ENCODE data around the gene KIAA1328. TPM values are rescaled to one million over a fixed set of nuclear protein-coding genes. Genes with fewer than 3 reads are reported as not detected.
"Not testable (repeated sequence)": the region's sequence is repeated elsewhere in the genome, so short reads cannot be mapped to it uniquely, and the experiment has no call there.

KIAA1328 gene
- total and polyA plus RNA-seq, 4 donors: 9.0 to 22.3 (median 13.9) TPM

DNA sequence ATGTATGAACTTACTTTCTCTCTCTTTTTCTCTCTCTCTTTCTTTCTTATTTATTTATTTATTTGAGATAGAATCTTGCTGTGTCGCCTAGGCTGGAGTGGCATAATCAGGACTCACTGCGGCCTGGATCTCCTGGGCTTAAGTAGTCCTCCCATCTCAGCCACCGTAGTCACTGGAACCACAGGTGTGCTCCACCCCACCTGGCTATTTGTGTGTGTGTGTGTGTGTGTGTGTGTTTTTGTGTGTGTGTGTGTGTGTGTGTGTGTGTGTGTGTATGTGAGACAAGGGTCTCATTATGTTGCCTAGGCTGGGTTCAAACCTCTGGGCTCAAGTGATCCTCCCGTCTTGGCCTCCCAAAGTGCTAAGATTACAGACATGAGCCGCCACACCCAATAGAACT is 64.3 kb downstream of the KIAA1328 start:
- WGBS (ENCODE audit: insufficient coverage): 100% methylated on average over 1 of the region's 5 CpGs
- no peaks in the 10 kb centered on the region for H3K27me3 ChIP-seq (ENCODE audit: control insufficient read depth, insufficient read depth, low read length)
- no peaks in the 10 kb centered on the region for H3K9me3 ChIP-seq (ENCODE audit: control insufficient read depth, insufficient read depth, low read length)
- no peak overlapping the region for H3K27ac ChIP-seq (ENCODE audit: low read depth, low read length)
- H3K36me3 ChIP-seq (ENCODE audit: control insufficient read depth, insufficient read depth, low read length): no peaks in the 10 kb centered on the region
- DNase-seq (ENCODE audit: low read depth in 4 of 6, low spot score in 6 of 6): no peak
- H3K4me3 ChIP-seq (ENCODE audit: low read depth, low read length): no peak overlapping the region
- no peaks in the 10 kb centered on the region for H3K4me1 ChIP-seq (ENCODE audit: control insufficient read depth, insufficient read depth, low read length)

DNA sequence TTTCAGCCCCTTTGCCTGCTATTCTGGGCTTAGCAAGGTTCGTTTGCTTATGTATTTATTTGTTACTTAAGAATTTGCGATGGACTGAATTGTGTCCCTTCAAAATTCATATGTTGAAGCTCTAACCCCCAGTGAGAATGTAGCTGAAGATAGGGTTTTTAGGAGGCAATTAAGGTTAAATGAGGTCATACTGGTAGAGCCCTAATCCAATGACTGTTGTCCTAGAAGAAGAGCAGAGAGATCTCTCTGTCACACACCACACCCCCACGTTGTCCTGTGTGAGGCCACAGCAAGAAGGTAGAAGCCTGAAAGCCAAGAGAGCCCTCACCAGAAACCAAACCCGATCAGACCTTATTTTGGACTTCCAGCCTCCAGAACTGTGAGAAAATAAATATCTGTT is 66.7 kb downstream of the KIAA1328 start:
- H3K4me1 ChIP-seq (ENCODE audit: control insufficient read depth, insufficient read depth, low read length): no peaks in the 10 kb centered on the region
- 80% methylated on average over 1 of the region's 4 CpGs for WGBS (ENCODE audit: insufficient coverage)
- H3K36me3 ChIP-seq (ENCODE audit: control insufficient read depth, insufficient read depth, low read length): no peaks in the 10 kb centered on the region
- H3K9me3 ChIP-seq (ENCODE audit: control insufficient read depth, insufficient read depth, low read length): no peaks in the 10 kb centered on the region
- H3K27me3 ChIP-seq (ENCODE audit: control insufficient read depth, insufficient read depth, low read length): no peaks in the 10 kb centered on the region
- H3K4me3 ChIP-seq (ENCODE audit: low read depth, low read length): no peak overlapping the region
- no peak for DNase-seq (ENCODE audit: low read depth in 4 of 6, low spot score in 6 of 6)
- H3K27ac ChIP-seq (ENCODE audit: low read depth, low read length): no peak overlapping the region

DNA sequence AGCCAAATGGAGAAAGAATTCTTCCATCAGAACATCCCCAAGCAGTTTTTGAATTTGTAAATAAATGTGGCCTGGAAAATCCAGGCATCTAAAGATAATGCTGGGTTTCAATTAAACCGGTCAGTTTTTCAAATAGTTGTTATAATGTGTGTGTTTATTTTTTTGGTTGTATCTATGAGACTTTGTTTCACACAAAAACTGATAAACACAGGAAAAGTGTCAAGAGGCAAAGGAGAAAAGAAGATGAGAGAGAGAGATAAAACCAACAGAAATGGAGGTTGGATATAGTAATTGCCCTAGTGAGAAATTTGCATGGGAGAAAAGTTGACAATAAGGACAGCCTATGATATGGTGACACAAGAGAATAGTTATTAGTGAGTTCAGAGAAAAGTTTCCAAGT is 68.3 kb downstream of the KIAA1328 start:
- no peaks in the 10 kb centered on the region for H3K9me3 ChIP-seq (ENCODE audit: control insufficient read depth, insufficient read depth, low read length)
- no peaks in the 10 kb centered on the region for H3K27me3 ChIP-seq (ENCODE audit: control insufficient read depth, insufficient read depth, low read length)
- no peaks in the 10 kb centered on the region for H3K36me3 ChIP-seq (ENCODE audit: control insufficient read depth, insufficient read depth, low read length)
- H3K27ac ChIP-seq (ENCODE audit: low read depth, low read length): no peak overlapping the region
- no peak overlapping the region for H3K4me3 ChIP-seq (ENCODE audit: low read depth, low read length)
- WGBS (ENCODE audit: insufficient coverage): no CpG with 5 or more reads among the region's 1 CpG
- DNase-seq (ENCODE audit: low read depth in 4 of 6, low spot score in 6 of 6): no peak
- no peaks in the 10 kb centered on the region for H3K4me1 ChIP-seq (ENCODE audit: control insufficient read depth, insufficient read depth, low read length)

DNA sequence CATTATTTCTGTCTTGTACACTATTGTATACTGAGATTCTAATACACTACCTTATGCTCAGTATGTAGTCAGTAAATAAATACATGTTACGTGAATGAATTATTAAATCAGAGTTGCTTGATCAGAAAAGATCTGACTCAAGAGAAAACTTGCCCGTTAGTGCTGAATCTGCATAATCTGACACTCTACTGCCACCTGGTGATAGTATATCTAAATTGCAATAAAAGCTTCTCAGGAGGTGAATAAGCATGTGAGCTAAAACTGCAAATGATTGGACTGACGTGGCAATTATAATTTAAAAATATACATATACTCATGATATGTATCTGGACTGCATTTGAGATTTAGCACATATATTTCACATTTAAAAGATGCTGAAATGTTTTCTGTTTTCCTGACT is 70.4 kb downstream of the KIAA1328 start:
- Histone ChIP-seq H3K27me3 (ENCODE audit: control insufficient read depth, insufficient read depth, low read length) (no peaks in the 10 kb centered on the region), H3K4me1 (ENCODE audit: control insufficient read depth, insufficient read depth, low read length) (no peaks in the 10 kb centered on the region), H3K9me3 (ENCODE audit: control insufficient read depth, insufficient read depth, low read length) (no peaks in the 10 kb centered on the region), H3K36me3 (ENCODE audit: control insufficient read depth, insufficient read depth, low read length) (no peaks in the 10 kb centered on the region), H3K4me3 (ENCODE audit: low read depth, low read length) (no peak overlapping the region), H3K27ac (ENCODE audit: low read depth, low read length) (no peak overlapping the region)
- no CpG with 5 or more reads among the region's 3 CpGs for WGBS (ENCODE audit: insufficient coverage)
- DNase-seq (ENCODE audit: low read depth in 4 of 6, low spot score in 6 of 6): no peak

DNA sequence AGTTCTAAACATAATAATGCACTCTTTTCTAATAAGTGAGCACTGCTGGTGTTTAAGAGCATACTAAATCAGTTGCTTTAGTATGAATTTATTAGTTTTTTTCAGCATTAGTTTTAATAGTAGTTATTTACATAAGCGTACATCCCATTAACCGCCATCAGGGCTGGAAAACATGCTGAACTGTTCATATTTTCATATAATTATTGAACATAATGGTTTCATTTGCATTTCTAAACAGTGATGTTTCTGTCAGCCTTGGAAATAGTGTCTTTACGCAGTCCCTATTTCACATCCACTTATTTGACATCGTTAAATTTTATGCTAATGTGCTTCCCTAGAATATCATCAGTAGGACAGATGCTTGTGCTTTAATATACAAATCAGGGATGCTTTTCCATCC is 71.5 kb downstream of the KIAA1328 start:
- Histone ChIP-seq H3K27ac (ENCODE audit: low read depth, low read length) (no peak overlapping the region), H3K4me1 (ENCODE audit: control insufficient read depth, insufficient read depth, low read length) (no peaks in the 10 kb centered on the region), H3K9me3 (ENCODE audit: control insufficient read depth, insufficient read depth, low read length) (no peaks in the 10 kb centered on the region), H3K27me3 (ENCODE audit: control insufficient read depth, insufficient read depth, low read length) (no peaks in the 10 kb centered on the region), H3K4me3 (ENCODE audit: low read depth, low read length) (no peak overlapping the region), H3K36me3 (ENCODE audit: control insufficient read depth, insufficient read depth, low read length) (no peaks in the 10 kb centered on the region)
- DNase-seq (ENCODE audit: low read depth in 4 of 6, low spot score in 6 of 6): peak in 2 of 6 donors; percentile 8 to 58
- WGBS (ENCODE audit: insufficient coverage): no CpG with 5 or more reads among the region's 4 CpGs

DNA sequence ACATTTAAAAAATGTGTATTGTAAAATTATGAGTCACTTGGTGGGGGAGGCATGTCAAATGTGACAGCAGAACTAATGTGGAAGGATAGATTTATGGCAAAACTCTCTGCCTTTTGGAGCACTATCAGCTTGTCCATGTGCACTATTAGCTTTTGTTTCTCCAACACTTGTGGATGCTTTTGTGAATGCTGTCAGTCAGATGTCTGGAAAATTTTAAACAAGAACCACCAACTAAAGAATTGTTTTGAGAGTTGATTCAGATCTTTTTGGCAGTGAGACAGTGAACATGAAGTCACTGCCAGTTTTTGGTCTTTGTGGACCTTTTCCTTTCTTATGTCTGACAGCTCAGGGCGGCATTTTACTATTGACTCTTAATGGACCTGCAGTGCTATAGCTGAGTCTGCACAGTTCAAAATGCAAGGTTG is 72.4 kb downstream of the KIAA1328 start:
- DNase-seq (ENCODE audit: low read depth in 4 of 6, low spot score in 6 of 6): peak in 2 of 6 donors; percentile 6 to 62
- Histone ChIP-seq H3K36me3 (ENCODE audit: control insufficient read depth, insufficient read depth, low read length) (no peaks in the 10 kb centered on the region), H3K27ac (ENCODE audit: low read depth, low read length) (no peak overlapping the region), H3K4me1 (ENCODE audit: control insufficient read depth, insufficient read depth, low read length) (no peaks in the 10 kb centered on the region), H3K9me3 (ENCODE audit: control insufficient read depth, insufficient read depth, low read length) (no peaks in the 10 kb centered on the region), H3K4me3 (ENCODE audit: low read depth, low read length) (no peak overlapping the region), H3K27me3 (ENCODE audit: control insufficient read depth, insufficient read depth, low read length) (no peaks in the 10 kb centered on the region)
- WGBS (ENCODE audit: insufficient coverage): 44% methylated on average over 1 of the region's 1 CpG

DNA sequence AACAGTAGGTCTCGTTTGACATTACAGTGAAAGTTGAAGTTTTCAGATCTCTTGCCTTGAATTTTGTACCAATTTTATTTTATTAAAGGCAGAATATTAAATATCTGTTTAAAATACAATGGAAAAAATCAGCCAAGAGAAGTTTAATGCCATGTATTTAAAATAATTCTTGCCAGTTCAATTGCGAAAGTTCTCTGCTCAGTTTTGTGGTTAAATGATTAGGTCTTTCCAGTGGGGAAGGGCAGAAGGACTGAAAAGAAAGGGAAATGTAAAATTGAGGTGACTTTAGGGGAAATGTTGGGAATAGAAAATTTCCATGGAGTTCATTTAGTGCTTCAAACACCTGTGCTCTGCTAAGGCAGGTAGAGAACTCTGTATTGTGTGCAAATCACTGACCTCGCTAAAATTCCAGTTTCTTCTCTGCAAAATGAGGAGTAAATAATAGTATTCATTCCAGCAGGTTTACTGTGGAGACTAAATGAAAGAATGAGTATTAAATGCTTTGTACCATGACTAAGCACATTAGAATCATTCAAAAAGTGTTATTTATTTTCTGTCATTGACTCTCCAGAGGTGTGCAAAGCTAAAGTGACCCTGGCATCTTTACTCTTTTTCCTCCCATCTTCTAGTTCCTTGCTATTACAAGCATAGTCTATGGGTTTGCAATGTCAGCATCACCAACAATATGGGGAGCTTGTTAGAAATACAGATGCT is 74.4 kb downstream of the KIAA1328 start:
- 100% methylated on average over 1 of the region's 3 CpGs for WGBS (ENCODE audit: insufficient coverage)
- Histone ChIP-seq H3K36me3 (ENCODE audit: control insufficient read depth, insufficient read depth, low read length) (no peaks in the 10 kb centered on the region), H3K4me1 (ENCODE audit: control insufficient read depth, insufficient read depth, low read length) (no peaks in the 10 kb centered on the region), H3K4me3 (ENCODE audit: low read depth, low read length) (no peak overlapping the region), H3K27ac (ENCODE audit: low read depth, low read length) (no peak overlapping the region), H3K9me3 (ENCODE audit: control insufficient read depth, insufficient read depth, low read length) (no peaks in the 10 kb centered on the region), H3K27me3 (ENCODE audit: control insufficient read depth, insufficient read depth, low read length) (no peaks in the 10 kb centered on the region)
- no peak for DNase-seq (ENCODE audit: low read depth in 4 of 6, low spot score in 6 of 6)

DNA sequence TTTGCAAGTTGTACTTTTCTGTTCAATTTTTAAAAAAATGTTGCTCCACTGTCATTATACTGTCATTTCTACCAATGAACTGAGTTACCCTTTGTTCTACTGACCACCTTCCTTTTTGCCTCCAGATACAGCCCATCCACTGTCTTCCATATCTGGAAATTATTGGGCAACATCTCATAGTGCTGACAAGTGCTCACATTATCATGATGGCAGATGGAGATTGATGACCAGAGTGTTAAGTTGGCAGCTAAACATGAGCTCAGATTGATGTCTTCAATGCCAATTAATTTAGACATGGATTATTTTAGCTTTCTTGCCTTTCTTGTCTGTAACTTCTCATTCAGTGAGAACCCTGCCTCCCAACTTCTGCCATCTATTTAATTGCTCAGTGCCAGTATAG is 76.6 kb downstream of the KIAA1328 start:
- Histone ChIP-seq H3K4me3 (ENCODE audit: low read depth, low read length) (no peak overlapping the region), H3K27ac (ENCODE audit: low read depth, low read length) (no peak overlapping the region), H3K36me3 (ENCODE audit: control insufficient read depth, insufficient read depth, low read length) (no peaks in the 10 kb centered on the region), H3K4me1 (ENCODE audit: control insufficient read depth, insufficient read depth, low read length) (no peaks in the 10 kb centered on the region), H3K9me3 (ENCODE audit: control insufficient read depth, insufficient read depth, low read length) (no peaks in the 10 kb centered on the region), H3K27me3 (ENCODE audit: control insufficient read depth, insufficient read depth, low read length) (no peaks in the 10 kb centered on the region)
- DNase-seq (ENCODE audit: low read depth in 4 of 6, low spot score in 6 of 6): peak in 1 of 6 donors; percentile 13

DNA sequence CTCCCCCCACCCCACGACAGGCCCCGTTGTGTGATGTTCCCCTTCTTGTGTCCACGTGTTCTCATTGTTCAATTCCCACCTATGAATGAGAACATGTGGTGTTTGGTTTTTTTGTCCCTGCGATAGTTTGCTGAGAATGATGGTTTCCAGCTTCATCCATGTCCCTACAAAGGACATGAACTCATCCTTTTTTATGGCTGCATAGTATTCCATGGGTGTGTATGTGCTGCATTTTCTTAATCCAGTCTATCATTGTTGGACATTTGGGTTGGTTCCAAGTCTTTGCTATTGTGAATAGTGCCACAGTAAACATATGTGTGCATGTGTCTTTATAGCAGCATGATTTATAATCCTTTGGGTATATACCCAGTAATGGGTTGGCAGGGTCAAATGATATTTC is 80.4 kb downstream of the KIAA1328 start:
- H3K4me3 ChIP-seq (ENCODE audit: low read depth, low read length); H3K9me3 ChIP-seq (ENCODE audit: control insufficient read depth, insufficient read depth, low read length); H3K27me3 ChIP-seq (ENCODE audit: control insufficient read depth, insufficient read depth, low read length); H3K4me1 ChIP-seq (ENCODE audit: control insufficient read depth, insufficient read depth, low read length); H3K27ac ChIP-seq (ENCODE audit: low read depth, low read length); DNase-seq (ENCODE audit: low read depth in 4 of 6, low spot score in 6 of 6); H3K36me3 ChIP-seq (ENCODE audit: control insufficient read depth, insufficient read depth, low read length): not testable (repeated sequence)
- WGBS (ENCODE audit: insufficient coverage): no CpG with 5 or more reads among the region's 4 CpGs

DNA sequence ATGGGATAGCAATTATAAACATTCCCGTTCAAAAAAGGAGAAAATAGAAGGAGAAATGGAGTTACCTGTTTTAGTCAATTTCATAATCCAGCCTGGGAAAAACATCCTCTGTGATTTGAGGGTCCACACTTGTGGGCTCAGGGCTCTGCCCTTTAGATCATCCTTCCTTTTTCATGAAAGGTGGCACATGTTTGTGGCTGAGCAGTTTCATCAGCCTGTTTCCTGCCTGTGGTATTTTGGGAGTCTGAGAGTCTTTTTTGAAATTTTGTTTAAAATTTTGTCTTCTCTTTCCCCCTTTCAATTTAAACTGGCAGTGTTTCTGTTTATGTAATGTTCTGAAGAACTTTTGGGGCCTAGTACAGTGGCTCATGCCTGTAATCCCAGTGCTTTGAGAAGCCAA is 84.0 kb downstream of the KIAA1328 start:
- no peak for DNase-seq (ENCODE audit: low read depth in 4 of 6, low spot score in 6 of 6)
- Histone ChIP-seq H3K36me3 (ENCODE audit: control insufficient read depth, insufficient read depth, low read length) (no peaks in the 10 kb centered on the region), H3K9me3 (ENCODE audit: control insufficient read depth, insufficient read depth, low read length) (no peaks in the 10 kb centered on the region), H3K27me3 (ENCODE audit: control insufficient read depth, insufficient read depth, low read length) (no peaks in the 10 kb centered on the region), H3K27ac (ENCODE audit: low read depth, low read length) (no peak overlapping the region), H3K4me3 (ENCODE audit: low read depth, low read length) (no peak overlapping the region), H3K4me1 (ENCODE audit: control insufficient read depth, insufficient read depth, low read length) (no peaks in the 10 kb centered on the region)
- WGBS (ENCODE audit: insufficient coverage): 83% methylated on average over 1 of the region's 1 CpG

Measured in spinal cord (tissue), 10 donors.